NCI-H1417 (cell line): ENCODE results near the gene SPSB2.
A peak's percentile ranks its signal among the peaks of the same experiment; 100 is the strongest.

Experiments used
- DNase-seq, 3 experiments: peaks; one replicate each; lab custom pipeline; 2025; lab: John Stamatoyannopoulos, UW

The SPSB2 gene

DNA sequence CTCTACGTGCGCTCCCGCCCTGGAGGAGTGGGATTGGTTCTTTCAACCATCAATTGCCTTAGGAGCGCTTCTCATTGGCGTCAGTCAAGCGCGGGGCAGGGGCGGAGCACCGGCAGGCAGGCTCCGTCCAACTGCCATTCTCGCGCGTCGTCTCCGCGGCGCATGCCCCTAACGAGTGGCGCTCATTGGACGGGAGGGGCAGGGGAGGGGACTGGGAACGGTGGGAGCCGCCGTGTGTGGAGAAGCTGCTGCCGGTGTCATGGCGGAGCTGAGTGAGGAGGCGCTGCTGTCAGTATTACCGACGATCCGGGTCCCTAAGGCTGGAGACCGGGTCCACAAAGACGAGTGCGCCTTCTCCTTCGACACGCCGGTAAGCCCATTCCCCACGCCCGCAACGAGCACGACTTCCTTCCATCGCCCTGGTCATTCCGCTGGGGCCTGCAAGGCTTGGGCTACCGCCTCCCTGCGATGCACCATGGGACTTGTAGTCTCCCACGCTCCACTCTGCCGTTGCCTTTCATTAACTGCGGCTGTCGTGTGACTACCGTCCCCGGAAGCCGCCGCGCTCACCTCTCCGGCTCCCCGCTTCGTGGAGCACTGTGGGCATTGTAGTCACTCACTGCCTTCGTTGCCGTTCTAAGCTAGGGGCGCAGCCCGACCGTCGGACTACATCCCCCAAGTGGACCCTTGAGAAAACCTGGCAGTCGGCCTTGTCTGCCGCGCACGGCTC, 21.0 kb downstream of the SPSB2 start, which contains the start of gene USP5:
Gene USP5 (plus strand): TSS at position 230 of the 730 bp plus-strand sequence. CDS start 30 bp downstream, at position 260.
- peak; percentile 99 to 100 (median 100) for DNase-seq

DNA sequence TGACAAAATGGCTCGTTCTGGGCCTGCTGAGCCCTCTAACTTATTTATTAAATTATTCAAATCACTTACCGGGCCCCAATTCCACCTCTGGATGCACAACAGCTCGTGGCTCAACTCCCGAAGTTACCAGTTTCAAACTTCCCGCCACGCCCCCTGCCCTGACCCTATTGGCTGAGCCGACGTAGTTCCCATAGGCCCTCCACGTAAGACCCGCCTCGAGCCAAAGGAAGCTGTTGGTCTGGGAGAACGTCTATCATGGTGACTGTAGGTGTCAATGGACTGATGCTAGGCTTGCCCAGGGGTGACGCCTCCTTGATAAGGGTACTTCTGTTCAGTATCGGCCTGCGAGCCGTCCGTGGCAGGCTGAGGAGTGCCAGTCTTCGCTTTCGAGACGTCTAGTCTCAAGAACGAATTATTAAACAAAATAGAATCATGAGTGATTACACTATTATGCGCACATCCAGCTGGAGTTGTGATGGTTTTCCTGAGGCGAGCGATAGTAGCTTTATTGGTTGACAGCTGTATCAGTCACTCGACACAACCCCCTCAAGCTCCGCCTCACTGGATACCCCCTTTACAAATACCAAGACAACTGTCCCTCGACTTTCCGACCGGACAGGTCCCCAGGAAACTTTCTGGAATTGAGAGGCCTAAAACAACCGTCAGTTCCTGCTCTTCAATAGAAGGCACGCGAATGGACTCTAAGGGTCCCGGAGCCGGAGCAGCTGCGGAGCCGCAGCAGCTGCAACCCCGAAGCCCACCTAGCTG, 21.8 kb downstream of the SPSB2 start, which contains the start of gene CDCA3:
Gene CDCA3 (minus strand): TSS at position 134 of the 768 bp plus-strand sequence. CDS start 334 bp downstream, outside the sequence.
- DNase-seq, result peak; percentile 96 to 99 (median 98)

DNA sequence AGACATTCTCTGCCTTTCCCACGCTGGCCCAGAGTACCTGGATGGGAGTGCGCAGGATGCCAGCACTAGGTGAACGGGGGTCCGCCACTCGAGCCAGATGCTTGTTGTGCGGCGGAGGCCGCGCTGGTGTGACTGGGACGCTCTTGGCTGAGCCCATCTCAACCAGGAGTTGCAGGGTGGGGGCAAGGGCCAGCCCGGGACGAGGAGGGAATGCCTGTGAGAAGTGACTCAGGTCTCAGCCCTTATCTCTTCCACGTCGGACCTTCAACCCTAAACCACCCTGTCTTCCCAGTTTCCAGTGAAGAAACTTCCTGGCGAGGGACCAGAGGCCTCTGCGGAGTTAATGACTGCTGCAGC, 22.3 kb downstream of the SPSB2 start:
- DNase-seq, result no peak

DNA sequence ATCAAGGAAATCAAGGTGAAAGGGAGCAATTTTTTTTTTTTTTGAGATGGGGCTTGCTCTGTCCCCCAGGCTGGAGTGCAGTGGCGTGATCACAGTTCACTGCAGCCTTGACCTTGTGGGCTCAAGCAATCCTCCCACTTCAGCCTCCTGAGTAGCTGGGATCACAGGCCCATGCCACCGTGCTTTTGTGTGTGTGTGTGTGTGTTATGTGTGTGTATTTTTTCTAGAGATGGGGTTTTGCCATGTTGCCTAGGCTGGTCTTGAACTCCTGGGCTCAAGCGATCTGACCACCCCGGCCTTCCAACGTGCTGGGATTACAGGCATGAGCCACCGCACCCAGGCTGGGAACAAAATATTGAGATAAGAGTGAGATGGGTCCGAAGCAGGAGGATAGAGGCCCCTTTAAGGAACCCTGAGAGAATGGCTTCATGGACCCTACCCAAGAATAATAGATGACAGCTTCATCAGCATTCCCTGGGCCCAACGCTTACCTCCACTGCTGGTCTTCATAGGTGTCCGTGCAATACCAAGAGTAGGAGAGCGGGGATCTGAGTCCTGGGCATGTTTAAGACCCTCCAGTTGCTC, 23.0 kb downstream of the SPSB2 start:
- DNase-seq, result no peak

DNA sequence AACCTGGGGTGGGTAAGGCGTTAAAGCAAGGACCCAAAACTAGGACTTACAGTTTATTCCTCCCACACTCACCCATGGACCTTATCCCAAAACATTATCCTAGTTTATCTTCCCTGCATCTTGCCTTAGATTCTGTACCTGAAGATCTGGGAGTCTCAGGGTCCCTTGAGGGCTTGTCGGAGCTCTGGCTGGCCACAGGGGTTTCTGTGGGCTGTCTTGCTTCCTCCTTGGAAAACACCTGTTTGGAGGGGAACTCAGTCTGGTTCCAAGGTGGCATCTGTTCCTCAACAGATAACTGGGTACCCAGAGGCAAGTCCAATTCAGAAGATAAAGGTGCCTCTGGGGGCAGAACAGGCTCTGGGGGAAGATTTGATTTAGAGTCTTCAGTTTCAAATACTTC, 23.7 kb downstream of the SPSB2 start:
- no peak for DNase-seq

DNA sequence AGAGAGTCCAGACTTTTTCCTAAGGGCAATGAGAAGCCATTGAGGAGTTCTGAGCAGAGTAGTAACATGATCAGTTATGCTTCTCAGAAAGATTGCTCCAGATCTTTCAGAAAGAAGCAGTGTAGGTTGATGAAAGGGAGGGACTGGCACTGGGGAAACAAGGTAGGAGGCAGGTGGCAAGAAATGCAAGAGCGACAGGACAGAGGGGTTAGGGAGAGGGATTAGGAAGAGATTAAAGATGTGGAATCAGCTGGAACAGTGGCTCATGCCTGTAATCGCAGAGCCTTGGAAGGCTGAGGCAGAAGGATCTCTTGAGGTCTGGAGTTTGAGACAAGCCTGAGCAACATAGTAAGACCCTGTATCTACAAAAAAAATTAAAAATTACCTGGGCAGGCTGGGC, 25.4 kb downstream of the SPSB2 start:
- DNase-seq, result no peak

DNA sequence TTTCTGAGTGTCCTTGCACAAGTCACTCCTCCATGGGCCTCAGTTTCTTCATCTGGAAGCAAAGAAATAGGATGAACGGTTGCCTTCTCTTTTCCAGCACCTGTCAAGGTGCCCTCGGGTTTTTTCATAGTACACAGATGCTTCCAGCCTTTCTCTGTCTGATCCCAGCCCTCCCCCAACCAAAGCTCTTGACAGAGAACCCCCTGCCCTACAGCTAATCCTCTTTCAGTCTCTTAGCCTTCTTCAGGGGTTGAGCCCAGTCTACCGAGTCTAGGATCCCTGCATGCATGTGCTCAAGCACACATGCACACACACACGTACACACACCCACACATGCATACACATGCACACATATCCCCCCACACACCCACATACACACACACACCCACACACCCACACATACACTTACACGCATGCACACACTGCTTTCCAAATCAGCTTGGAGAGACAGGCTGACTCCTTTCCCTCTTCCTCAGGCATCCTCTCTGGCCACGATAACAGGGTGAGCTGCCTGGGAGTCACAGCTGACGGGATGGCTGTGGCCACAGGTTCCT, 26.7 kb downstream of the SPSB2 start:
- DNase-seq, result no peak

DNA sequence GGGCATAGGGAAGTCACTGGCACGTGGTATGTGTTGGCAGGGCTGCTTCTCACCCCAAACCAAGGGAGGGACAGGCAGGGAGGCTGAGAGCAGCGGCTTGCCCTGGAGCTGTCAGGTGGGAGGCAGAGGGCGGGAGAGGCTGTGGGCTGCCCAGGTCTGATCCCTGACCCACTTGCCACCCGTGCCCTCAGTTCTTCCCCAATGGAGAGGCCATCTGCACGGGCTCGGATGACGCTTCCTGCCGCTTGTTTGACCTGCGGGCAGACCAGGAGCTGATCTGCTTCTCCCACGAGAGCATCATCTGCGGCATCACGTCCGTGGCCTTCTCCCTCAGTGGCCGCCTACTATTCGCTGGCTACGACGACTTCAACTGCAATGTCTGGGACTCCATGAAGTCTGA, 27.7 kb downstream of the SPSB2 start:
- no peak for DNase-seq

DNA sequence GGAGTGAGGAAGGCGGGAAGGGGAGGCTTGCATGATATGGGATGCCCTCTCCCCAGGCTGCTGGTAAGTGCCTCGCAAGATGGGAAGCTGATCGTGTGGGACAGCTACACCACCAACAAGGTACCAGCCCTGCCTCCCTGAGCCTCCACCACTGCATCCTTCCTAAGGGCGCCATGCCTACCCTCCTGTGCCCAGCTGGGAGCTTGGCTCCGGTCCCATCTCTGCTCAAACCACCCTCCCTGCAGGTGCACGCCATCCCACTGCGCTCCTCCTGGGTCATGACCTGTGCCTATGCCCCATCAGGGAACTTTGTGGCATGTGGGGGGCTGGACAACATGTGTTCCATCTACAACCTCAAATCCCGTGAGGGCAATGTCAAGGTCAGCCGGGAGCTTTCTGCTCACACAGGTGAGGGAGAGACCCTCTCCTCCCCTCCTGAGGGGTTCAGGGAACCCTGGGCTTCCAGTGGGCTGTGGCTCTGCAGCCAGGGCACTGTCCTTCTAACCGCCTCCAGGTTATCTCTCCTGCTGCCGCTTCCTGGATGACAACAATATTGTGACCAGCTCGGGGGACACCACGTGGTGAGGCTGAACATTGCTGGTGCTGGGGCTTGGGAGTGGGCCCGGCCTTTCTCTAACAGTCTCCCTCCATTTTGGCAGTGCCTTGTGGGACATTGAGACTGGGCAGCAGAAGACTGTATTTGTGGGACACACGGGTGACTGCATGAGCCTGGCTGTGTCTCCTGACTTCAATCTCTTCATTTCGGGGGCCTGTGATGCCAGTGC, 29.8 kb downstream of the SPSB2 start:
- no peak for DNase-seq

DNA sequence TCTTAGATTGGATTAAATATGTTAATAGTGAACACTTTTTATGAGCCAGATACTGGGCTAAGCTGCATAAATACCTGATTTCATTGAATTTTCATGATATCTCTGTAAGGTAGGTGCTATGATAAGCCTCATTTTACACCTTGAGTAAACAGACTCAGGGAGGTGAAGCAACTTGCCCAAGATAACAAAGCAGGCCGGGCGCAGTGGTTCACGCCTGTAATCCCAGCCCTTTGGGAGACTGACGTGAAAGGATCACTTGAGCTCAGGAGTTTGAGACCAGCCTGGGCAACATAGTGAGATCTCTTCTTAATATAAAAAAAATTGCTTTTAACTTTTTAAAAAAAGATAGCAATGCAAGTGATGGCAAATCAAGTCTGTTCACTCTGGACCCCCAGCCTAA, 31.0 kb downstream of the SPSB2 start:
- DNase-seq, result no peak

DNA sequence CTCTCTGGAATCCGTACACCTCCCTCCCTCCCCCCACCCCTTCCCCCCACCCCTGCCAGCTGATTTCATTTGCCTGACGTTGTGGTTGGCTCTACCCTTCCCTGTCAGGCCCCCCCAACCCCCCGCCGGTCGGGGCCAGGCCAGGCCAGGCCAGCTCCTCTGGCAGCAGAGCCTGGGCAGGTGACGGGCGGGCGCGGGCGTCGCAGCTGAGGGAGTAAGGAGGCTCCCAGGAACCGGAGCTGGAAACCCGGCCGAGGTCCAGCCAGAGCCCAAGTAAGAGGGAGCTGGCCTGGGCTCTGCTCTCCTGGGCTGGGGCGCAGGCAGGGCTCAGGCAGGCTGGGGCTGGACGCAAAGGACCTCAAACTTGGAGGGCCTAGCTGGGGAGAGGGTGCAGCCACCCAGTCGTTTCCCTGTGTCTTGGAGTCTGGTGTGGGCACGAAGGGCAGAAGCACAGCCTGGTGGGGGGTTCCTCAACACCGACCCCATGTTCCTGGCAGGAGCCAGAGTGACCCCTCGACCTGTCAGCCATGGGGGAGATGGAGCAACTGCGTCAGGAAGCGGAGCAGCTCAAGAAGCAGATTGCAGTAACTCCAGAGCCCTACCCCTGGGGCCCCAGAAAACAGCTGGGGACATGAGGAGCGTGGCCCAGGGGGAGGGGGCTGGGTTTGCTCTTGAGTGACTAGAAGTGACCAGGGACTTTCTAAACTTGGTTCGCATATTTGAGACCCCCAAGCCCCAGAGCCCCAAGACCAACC, 32.2 kb downstream of the SPSB2 start, which contains the start of gene GNB3:
Gene GNB3 (plus strand): TSS at position 165 of the 755 bp plus-strand sequence. CDS start 363 bp downstream, at position 528.
- peak in 1 of 3 experiments; percentile 9 for DNase-seq

DNA sequence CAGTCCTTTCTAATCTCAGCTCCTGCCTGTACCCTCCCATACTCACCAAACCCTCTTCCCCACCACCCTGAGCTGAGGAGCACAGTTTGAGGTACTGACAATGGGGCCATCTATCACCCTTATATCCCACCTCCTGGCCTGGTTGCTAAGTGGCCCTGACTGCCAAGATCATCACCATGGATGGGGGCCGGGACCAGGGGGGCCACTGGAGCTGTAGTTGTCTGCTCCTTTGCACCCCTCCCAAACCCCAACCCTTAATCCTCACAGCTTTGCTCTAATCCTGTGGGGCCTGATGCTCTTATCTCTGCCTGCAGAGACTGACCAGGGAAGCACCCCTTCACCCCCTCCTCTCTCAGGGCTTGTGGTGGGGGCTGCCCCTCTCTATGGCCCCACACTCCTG, 32.8 kb downstream of the SPSB2 start:
- DNase-seq, result no peak

DNA sequence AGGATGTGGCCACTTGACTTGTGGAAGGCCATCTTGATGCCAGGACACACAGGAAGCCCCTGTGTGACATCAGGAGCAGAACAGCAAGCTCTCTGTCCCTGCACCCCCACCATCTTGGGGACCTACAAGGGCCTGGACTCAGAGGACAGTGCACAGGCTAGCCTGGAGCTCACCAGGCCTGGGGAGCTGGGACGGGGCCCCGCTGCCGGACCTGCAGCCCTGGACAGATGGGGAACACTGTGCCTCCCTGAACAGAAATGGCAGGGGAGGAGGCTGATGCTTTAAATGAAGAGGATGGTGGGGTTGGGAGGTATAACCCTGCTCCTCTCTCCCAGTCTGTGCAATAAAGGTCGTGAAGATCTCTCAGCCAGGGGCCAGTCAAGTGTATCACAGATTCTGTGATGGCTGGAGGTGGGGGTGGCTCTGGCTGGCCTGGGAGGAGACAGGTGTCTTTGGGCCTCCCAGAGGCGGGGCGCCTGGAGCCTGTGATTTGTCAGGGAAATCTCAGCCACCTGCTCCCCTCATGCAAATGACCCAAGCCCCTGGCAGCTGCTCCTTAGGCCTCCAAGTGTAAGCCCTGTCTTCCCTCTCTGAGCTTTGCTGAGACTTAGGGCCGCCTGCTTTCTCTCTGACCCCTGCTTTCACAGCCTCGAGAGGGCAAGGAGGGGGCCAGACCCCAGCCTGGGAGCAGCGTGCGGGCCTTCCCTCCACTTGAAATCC, 33.5 kb downstream of the SPSB2 start:
- peak; percentile 75 to 88 (median 85) for DNase-seq

DNA sequence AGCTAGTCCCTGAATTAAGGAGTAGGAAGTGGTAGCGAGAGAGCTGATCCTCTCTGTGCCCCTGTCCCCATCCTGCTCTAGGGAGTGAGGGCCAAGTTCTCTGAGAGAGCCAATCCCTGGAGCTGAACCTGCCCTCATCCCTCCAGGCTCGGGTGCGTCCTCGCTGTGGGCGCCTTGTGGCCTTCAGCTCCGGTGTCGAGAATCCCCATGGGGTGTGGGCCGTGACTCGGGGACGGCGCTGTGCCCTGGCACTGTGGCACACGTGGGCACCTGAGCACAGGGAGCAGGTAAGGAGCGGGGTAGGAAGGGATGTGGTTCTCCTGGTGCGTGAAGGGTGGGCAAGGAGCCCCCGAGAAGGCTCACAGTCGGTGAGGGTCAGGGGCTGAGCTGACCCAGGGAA, 34.2 kb downstream of the SPSB2 start:
- DNase-seq, result no peak

DNA sequence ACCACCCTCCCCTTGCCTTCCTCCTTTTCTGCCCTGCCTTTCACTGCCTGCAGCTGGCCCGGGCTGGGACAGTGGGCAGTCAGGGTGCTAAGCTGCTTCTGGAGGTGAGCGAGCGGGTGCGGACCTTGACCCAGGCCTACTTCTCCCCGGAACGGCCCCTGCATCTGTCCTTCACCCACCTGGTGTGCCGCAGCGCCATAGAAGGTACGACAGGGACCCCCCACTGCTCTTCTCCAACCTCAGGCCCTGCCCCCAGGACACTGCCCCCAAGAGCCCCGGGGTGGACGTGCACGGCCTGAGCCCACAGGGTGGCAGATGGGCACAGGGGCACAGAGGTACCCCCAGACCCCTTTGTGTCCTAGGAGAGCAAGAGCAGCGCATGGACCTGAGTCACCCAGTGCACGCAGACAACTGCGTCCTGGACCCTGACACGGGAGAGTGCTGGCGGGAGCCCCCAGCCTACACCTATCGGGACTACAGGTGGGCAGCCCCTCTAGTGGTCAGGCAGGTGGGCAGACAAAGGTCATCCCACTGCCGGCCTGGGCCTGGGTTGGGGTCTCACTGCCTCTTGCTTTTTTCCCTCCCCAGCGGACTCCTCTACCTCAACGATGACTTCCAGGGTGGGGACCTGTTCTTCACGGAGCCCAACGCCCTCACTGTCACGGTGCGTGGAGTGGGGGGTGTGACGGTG, 35.6 kb downstream of the SPSB2 start:
- DNase-seq, result no peak

DNA sequence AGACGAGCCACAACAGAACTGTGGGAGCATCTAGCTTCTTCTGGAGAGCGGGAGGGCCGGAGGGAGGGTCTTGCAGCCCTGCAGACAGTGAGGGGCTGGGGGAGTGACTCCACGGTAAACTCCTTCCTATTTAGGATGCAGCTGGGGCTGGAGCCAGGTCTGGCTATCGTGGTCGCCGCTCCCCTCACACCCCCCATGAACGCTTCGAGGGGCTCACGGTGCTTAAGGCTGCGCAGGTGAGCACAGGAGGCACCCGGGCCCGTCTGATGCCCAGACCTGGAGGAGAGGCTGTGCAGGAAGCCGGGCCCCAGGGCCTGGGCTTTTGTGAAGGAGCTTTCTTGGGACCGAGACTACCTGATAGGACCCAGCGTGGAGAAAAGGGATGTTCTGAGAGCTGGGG, 36.3 kb downstream of the SPSB2 start:
- DNase-seq, result no peak

DNA sequence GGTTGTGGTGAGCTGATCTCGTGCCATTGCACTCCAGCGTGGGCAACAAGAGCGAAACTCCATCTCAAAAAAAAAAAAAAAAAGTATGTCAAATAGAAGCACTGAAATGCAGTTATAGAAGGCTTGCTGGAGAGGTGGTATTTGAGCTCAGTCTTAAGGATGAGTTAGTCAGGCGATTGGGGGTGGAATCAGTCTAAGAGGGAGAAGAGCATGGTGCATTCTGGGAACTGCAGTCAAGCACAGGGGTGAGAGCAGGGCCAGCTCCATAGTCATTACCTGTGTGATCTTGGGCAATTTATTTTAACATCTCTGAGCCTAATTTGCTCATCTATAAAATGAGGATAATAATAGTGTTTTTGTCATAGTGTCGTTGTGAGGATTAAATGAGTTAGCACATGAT, 38.2 kb downstream of the SPSB2 start:
- no peak for DNase-seq

DNA sequence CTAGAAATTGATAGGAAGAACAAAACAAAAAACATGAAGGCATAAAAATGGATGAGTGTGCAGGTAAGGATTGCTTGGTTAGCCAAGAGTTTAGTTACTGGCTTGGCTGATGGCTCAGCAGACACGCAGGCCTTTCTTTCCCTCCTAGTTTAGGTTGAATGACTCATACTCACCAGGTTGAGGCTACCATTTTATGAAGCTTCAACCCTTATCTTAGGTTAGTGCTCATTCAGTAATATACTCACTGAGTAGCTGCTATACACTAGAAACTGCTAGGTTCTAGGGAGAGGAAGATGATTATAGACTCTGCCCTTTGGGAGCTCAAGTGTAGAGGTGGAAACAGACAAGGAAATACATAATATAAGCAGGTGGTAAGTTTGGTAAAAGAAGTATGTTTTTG, 38.8 kb downstream of the SPSB2 start:
- no peak for DNase-seq

DNA sequence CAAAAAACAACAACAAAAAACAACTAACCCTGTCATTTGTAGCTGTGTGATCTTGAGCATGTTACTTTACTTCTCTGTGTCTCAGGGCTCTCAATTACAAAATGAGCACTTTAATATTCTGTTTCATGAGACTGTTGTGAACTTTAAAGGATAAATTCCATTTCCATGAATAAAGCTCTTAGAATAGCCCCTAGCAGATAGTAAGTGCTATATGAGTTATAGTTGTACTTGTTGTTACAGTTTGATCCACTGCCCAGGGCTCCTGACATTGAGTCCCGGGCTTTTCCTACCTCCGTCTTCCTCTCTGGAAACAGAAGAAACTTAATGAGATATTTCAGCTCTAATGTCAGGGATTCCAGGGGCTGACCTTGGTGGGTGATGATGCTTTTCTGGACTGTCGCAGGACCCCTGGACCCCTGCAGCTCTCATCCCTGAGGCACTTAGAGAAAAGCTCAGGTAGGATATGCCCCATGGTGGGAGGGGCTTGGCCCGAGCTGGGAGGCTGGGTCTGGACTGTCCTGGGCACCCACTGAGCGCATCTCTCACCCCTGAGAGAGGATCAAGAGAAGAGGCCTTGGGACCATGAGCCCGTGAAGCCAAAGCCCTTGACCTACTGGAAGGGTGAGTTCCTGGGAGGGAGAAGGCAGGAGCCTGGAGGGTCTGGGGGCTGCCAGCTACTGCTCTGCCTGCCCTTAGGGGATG, 39.8 kb downstream of the SPSB2 start:
- DNase-seq, result no peak
